Keratinocyte (primary cell): ENCODE data around the gene CCSER1. TPM values are rescaled to one million over a fixed set of nuclear protein-coding genes. Genes with fewer than 3 reads are reported as not detected.

Source experiments
- DNase-seq: peaks from one replicate; pipeline ENCODE4 v3.0.0-alpha.2; 2011; ENCODE audit warnings: low read depth, missing footprints, low spot score
- FAIRE-seq: peaks from 2 replicates; lab custom pipeline; 2011; peaks lifted over from hg19 to GRCh38; lab: Jason Lieb, UNC
- H2AFZ ChIP-seq: 2 replicates; pipeline ENCODE4 v1.6.0; 2012; ENCODE audit warnings: low read length, control low read depth, inconsistent platforms; ENCODE audit not compliant: control insufficient read depth
- H3K27ac ChIP-seq: 2 replicates; pipeline ENCODE4 v1.5.1; 2011; ENCODE audit warnings: low read length; ENCODE audit not compliant: control insufficient read depth, insufficient read depth
- H3K27me3 ChIP-seq: 3 replicates; pipeline ENCODE4 v1.6.0; 2011; ENCODE audit warnings: low read length; ENCODE audit not compliant: control insufficient read depth, insufficient read depth; ENCODE audit errors: extremely low read depth
- H3K36me3 ChIP-seq, 2 experiments: 2 replicates in 1 of 2; 3 replicates in 1 of 2; pipeline ENCODE4 v1.5.1; 2011; ENCODE audit warnings: low read length in 2 of 2, mild to moderate bottlenecking in 1 of 2; ENCODE audit not compliant: control insufficient read depth in 2 of 2, insufficient read depth in 2 of 2; ENCODE audit errors: extremely low read depth in 1 of 2
- H3K4me1 ChIP-seq: 3 replicates; pipeline ENCODE4 v1.5.1; 2011; ENCODE audit warnings: low read length; ENCODE audit not compliant: control insufficient read depth, insufficient read depth; ENCODE audit errors: extremely low read depth
- H3K4me2 ChIP-seq: 3 replicates; pipeline ENCODE4 v1.6.0; 2011; ENCODE audit warnings: low read depth, low read length; ENCODE audit not compliant: control insufficient read depth, insufficient read depth; ENCODE audit errors: extremely low read depth
- H3K4me3 ChIP-seq, 3 experiments: fragments of 200-600 bp in 1 of 3; sonication (generic) in 1 of 3; 2 replicates in 2 of 3; 3 replicates in 1 of 3; pipeline ENCODE4 v1.5.1; 2011 to 2016; ENCODE audit warnings: low read length in 3 of 3, mild to moderate bottlenecking in 3 of 3, control low read depth in 2 of 3, inconsistent platforms in 1 of 3, low read depth in 1 of 3, mixed read lengths in 1 of 3, mixed run types in 1 of 3, moderate library complexity in 1 of 3; ENCODE audit not compliant: control insufficient read depth in 2 of 3, insufficient read depth in 2 of 3; ENCODE audit errors: extremely low read depth in 1 of 3
- H3K79me2 ChIP-seq: 2 replicates; pipeline ENCODE4 v1.6.0; 2012; ENCODE audit warnings: low read length; ENCODE audit not compliant: control insufficient read depth, insufficient read depth
- H3K9ac ChIP-seq: 3 replicates; pipeline ENCODE4 v1.6.0; 2011; ENCODE audit warnings: low read length; ENCODE audit not compliant: control insufficient read depth, insufficient read depth; ENCODE audit errors: extremely low read depth
- H3K9me1 ChIP-seq: 3 replicates; pipeline ENCODE4 v1.6.0; 2011; ENCODE audit warnings: low read length; ENCODE audit not compliant: control insufficient read depth, insufficient read depth; ENCODE audit errors: extremely low read depth
- H3K9me3 ChIP-seq: 2 replicates; pipeline ENCODE4 v1.5.1; 2012; ENCODE audit warnings: low read depth, low read length; ENCODE audit not compliant: control insufficient read depth
- H4K20me1 ChIP-seq: 3 replicates; pipeline ENCODE4 v1.6.0; 2011; ENCODE audit warnings: low read length; ENCODE audit not compliant: control insufficient read depth, insufficient read depth; ENCODE audit errors: extremely low read depth
- CTCF ChIP-seq, 3 experiments: IDR thresholded peaks in 1 of 3; conservative IDR thresholded peaks in 1 of 3; optimal IDR thresholded peaks in 1 of 3; 2 replicates in 2 of 3; 3 replicates in 1 of 3; pipeline versions ENCODE3 to v1.5.1; 2011; ENCODE audit warnings: low read length in 3 of 3, mild to moderate bottlenecking in 3 of 3, moderate library complexity in 2 of 3, control low read depth in 1 of 3, inconsistent platforms in 1 of 3; ENCODE audit not compliant: insufficient read depth in 2 of 3; ENCODE audit errors: extremely low read depth in 1 of 3
- EZH2 ChIP-seq: IDR thresholded peaks from one replicate; pipeline ENCODE4 v1.6.1; 2012; ENCODE audit warnings: inconsistent platforms, mild to moderate bottlenecking, low read length, moderate library complexity
- dilution Hi-C: fragments of 300-500 bp; cut with MboI; formaldehyde crosslinking; loops from one replicate; pipeline ENCODE4 v1.7.0; 2020; ENCODE audit warnings: low sequenced_read_pairs; ENCODE audit not compliant: extremely low pct_ligation_motif_present
- polyA plus RNA-seq, 5 experiments: library from polyadenylated mRNA; depleted of rRNA in 3 of 5; stranded (reverse) in 3 of 5; stranded (forward) in 1 of 5; unstranded in 1 of 5; fragments of >200 nt; gene quantifications; 1 replicate in 1 of 5; 2 replicates in 3 of 5; 3 replicates in 1 of 5; pipeline versions ENCODE4 v1.2.1 to v1.2.3, GENCODE V29; 2011 to 2012; ENCODE audit warnings: missing spikeins in 2 of 5, low read depth in 1 of 5, low replicate concordance in 1 of 5

Gene CCSER1
- polyA plus RNA-seq, 1 donor (not counting 4 experiments of a cell fraction or from before 2014, with no cell fraction given) = 1.2 TPM

- H4K20me1 ChIP-seq = no peaks in the 10 kb centered on the region
- TF ChIP-seq CTCF (optimal IDR thresholded peaks at IDR 0.05 in 1 of 3, IDR thresholded peaks at IDR 0.05 in 1 of 3, conservative IDR thresholded peaks at IDR 0.05 in 1 of 3; ENCODE audit: extremely low read depth in 1 of 3, insufficient read depth in 2 of 3, low read length in 3 of 3) (no peak), EZH2 (no peak)
- no peaks in the 10 kb centered on the region for H3K9me1 ChIP-seq
- H3K79me2 ChIP-seq = no peaks in the 10 kb centered on the region
- H2AFZ ChIP-seq = no peak overlapping the region
- H3K4me1 ChIP-seq = no peaks in the 10 kb centered on the region
- no peak for FAIRE-seq
- H3K9ac ChIP-seq = no peak overlapping the region
- no peak overlapping the region for H3K27ac ChIP-seq
- no peaks in the 10 kb centered on the region for H3K36me3 ChIP-seq
- H3K27me3 ChIP-seq = no peaks in the 10 kb centered on the region
- H3K4me3 ChIP-seq = no peak overlapping the region
- dilution Hi-C loops = no loop called here
- no peak for DNase-seq
- H3K4me2 ChIP-seq = no peak overlapping the region
- no peaks in the 10 kb centered on the region for H3K9me3 ChIP-seq
Measured at GRCh38 chr4:91601401-91601800, 1474.2 kb downstream of the CCSER1 start.

GRCh38 chr4:91611782-91612181, 1484.6 kb downstream of the CCSER1 start:
- Histone ChIP-seq H3K9me3 (no peaks in the 10 kb centered on the region), H3K27ac (no peak overlapping the region), H3K4me2 (no peak overlapping the region), H3K4me1 (no peaks in the 10 kb centered on the region), H3K9ac (no peak overlapping the region), H4K20me1 (no peaks in the 10 kb centered on the region), H3K27me3 (no peaks in the 10 kb centered on the region), H3K9me1 (no peaks in the 10 kb centered on the region), H3K36me3 (no peaks in the 10 kb centered on the region), H3K79me2 (no peaks in the 10 kb centered on the region), H3K4me3 (no peak overlapping the region), H2AFZ (no peak overlapping the region)
- no peak for DNase-seq
- TF ChIP-seq EZH2 = no peak
- no peak for TF ChIP-seq CTCF (optimal IDR thresholded peaks at IDR 0.05 in 1 of 3, IDR thresholded peaks at IDR 0.05 in 1 of 3, conservative IDR thresholded peaks at IDR 0.05 in 1 of 3; ENCODE audit: extremely low read depth in 1 of 3, insufficient read depth in 2 of 3, low read length in 3 of 3)
- no peak for FAIRE-seq
- dilution Hi-C loops = no loop called here
